ENCODE results near the gene TMEM184A.
"Not testable (repeated sequence)": the region's sequence is repeated elsewhere in the genome, so short reads cannot be mapped to it uniquely, and the experiment has no call there.

Gene TMEM184A

GRCh38 chr7:1519322-1519922, 36.6 kb downstream of the TMEM184A start:
- H3K9me3 Mint-ChIP-seq, H3K4me3 Mint-ChIP-seq, H3K27ac Mint-ChIP-seq, ATAC-seq, DNase-seq, H3K27me3 Mint-ChIP-seq: not testable (repeated sequence)
- H3K4me1 Mint-ChIP-seq = peaks cover 10% of the 10 kb centered on the region

GRCh38 chr7:1516586-1517251, 39.3 kb downstream of the TMEM184A start:
- no peak for DNase-seq
- H3K9me3 Mint-ChIP-seq = peaks cover 5 to 8% of the 10 kb centered on the region in 2 donors
- no peak overlapping the region for H3K4me3 Mint-ChIP-seq
- H3K27me3 Mint-ChIP-seq = no peaks in the 10 kb centered on the region
- H3K27ac Mint-ChIP-seq = no peak overlapping the region
- peaks cover 27% of the 10 kb centered on the region for H3K4me1 Mint-ChIP-seq
- ATAC-seq = no peak

DNA sequence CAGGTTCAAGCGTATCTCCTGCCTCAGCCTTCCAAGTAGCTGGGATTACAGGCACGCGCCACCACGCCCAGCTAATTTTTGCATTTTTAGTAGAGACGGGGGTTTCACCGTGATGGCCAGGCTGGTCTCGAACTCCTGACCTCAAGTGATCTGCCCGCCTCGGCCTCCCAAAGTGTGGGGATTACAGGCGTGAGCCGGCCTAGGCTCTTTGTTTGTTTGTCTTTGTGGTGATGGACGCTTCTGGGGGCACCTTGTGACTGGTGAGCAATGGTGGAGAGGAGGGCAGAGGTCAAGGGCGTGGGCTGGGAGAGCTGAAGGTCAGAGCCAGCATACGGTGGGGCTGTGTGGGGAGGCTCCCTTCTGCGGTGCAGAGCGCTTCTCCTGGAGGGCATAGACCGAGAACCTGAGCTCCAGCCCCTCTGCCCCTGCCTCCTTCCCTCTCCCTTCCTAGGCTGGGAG, 40.5 kb downstream of the TMEM184A start:
- H3K4me1 Mint-ChIP-seq = peaks cover 32% of the 10 kb centered on the region
- H3K27ac Mint-ChIP-seq, H3K9me3 Mint-ChIP-seq, H3K27me3 Mint-ChIP-seq, DNase-seq, ATAC-seq, H3K4me3 Mint-ChIP-seq: not testable (repeated sequence)

DNA sequence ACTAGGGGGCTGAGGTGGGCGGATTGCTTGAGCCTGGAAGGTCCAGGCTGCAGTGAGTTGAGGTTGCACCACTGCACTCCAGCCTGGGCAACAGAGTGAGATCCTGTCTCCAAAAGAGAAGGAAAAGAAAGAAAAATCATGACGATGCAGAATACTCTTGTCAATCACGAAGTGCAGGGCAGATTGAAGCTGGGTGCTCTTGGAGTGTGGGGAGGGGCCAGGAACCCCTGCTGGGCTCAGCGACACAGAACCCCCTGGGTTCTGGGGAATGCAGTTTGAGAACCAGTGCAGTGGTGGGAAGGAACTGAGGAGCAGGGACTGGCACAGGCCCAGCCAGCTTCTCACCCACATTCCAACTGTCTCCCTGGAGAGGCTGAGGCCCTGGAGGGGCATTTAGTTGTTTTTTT, 41.0 kb downstream of the TMEM184A start:
- ATAC-seq = no peak
- Mint-ChIP-seq H3K27me3 (no peaks in the 10 kb centered on the region), H3K9me3 (peaks cover 5 to 8% of the 10 kb centered on the region in 2 donors), H3K27ac (no peak overlapping the region), H3K4me1 (peaks cover 36% of the 10 kb centered on the region), H3K4me3 (no peak overlapping the region)
- DNase-seq = no peak

DNA sequence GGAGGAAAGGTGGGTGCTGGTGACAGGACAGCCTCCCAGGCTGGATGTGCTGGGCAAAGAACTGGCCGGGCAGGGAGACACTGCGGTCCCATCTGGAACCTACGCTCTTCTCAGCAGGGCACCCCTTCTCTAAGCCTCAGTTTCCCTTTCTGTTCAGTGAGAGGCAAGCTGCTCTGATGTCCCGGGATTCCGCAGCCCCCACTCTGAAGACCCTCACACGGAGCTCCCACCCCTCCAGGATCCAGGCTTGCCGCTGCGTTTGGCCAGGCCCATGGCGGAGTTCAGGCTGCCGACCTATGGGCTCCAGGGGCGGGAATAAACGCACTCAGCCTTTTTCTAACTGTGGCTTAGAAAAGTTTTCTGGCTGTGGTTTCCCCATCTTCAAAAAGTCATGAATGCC, 41.6 kb downstream of the TMEM184A start:
- DNase-seq = no peak
- peaks cover 5 to 7% of the 10 kb centered on the region in 2 donors for H3K9me3 Mint-ChIP-seq
- H3K27ac Mint-ChIP-seq = no peak overlapping the region
- ATAC-seq = no peak
- no peaks in the 10 kb centered on the region for H3K27me3 Mint-ChIP-seq
- peaks cover 38% of the 10 kb centered on the region for H3K4me1 Mint-ChIP-seq
- H3K4me3 Mint-ChIP-seq = no peak overlapping the region

DNA sequence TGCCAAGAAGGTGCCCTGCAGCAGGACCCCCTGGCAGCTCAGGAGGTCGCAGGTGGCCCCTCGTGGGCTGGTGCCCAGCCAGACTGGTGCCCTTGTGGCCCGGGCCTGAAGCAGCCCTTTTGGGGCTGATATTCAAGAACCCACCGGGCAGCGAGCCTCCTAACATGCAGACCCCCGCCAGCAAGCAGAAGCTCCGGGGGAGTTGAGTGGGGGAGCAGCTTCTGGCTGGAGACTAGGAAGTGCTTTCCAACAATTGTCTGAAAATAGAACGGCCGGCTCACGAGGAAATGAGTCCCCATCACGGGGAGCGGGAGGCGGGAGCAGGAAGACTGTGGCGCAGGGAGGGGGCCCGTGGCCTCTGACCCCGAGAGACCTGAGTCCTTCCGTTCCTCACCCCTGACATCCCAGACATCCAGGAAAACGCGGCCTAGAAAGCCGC, 42.3 kb downstream of the TMEM184A start:
- Mint-ChIP-seq H3K27ac (no peak overlapping the region), H3K4me1 (peaks cover 41% of the 10 kb centered on the region), H3K9me3 (no peaks in the 10 kb centered on the region), H3K4me3 (no peak overlapping the region), H3K27me3 (no peaks in the 10 kb centered on the region)
- ATAC-seq = no peak
- no peak for DNase-seq

- H3K4me3 Mint-ChIP-seq = peak overlapping the region; percentile 29 to 66
- ATAC-seq (peak; percentile 79), DNase-seq (peak; percentile 47 to 51)
- no peaks in the 10 kb centered on the region for H3K9me3 Mint-ChIP-seq
- peaks cover 47% of the 10 kb centered on the region for H3K4me1 Mint-ChIP-seq
- H3K27ac Mint-ChIP-seq = peak overlapping the region; percentile 50 to 55
- H3K27me3 Mint-ChIP-seq = no peaks in the 10 kb centered on the region
Observed at GRCh38 chr7:1512781-1513656, 43.0 kb downstream of the TMEM184A start.

- H3K9me3 Mint-ChIP-seq = no peaks in the 10 kb centered on the region
Observed at GRCh38 chr7:1511444-1512422, 44.3 kb downstream of the TMEM184A start.

GRCh38 chr7:1510780-1511154, 45.2 kb downstream of the TMEM184A start:
- no peaks in the 10 kb centered on the region for H3K27me3 Mint-ChIP-seq
- no peak overlapping the region for H3K4me3 Mint-ChIP-seq
- DNase-seq (no peak), ATAC-seq (peak; percentile 40)
- peak overlapping the region; percentile 46 to 85 for H3K27ac Mint-ChIP-seq
- peaks cover 67% of the 10 kb centered on the region for H3K4me1 Mint-ChIP-seq
- H3K9me3 Mint-ChIP-seq = no peaks in the 10 kb centered on the region

More at GRCh38 chr7:1511444-1512422, 44.3 kb downstream of the TMEM184A start:
- H3K4me3 Mint-ChIP-seq = no peak overlapping the region
- no peak overlapping the region for H3K27ac Mint-ChIP-seq
- DNase-seq (no peak), ATAC-seq (no peak)
- H3K4me1 Mint-ChIP-seq = peaks cover 58% of the 10 kb centered on the region
- no peaks in the 10 kb centered on the region for H3K27me3 Mint-ChIP-seq

- peak overlapping the region in 1 of 2 donors; percentile 80 for H3K27ac Mint-ChIP-seq
- no peaks in the 10 kb centered on the region for H3K9me3 Mint-ChIP-seq
- ATAC-seq = no peak
- H3K27me3 Mint-ChIP-seq = no peaks in the 10 kb centered on the region
- DNase-seq = no peak
- peak overlapping the region; percentile 32 to 58 for H3K4me3 Mint-ChIP-seq
- peaks cover 75% of the 10 kb centered on the region for H3K4me1 Mint-ChIP-seq
Observed at GRCh38 chr7:1509226-1509625, 46.8 kb downstream of the TMEM184A start.

- Mint-ChIP-seq H3K27ac (no peak overlapping the region), H3K27me3 (no peaks in the 10 kb centered on the region), H3K4me1 (peaks cover 73% of the 10 kb centered on the region), H3K4me3 (peak overlapping the region; percentile 10 to 51), H3K9me3 (no peaks in the 10 kb centered on the region)
- ATAC-seq (no peak), DNase-seq (no peak)
Observed at GRCh38 chr7:1508277-1508758, 47.7 kb downstream of the TMEM184A start.

DNA sequence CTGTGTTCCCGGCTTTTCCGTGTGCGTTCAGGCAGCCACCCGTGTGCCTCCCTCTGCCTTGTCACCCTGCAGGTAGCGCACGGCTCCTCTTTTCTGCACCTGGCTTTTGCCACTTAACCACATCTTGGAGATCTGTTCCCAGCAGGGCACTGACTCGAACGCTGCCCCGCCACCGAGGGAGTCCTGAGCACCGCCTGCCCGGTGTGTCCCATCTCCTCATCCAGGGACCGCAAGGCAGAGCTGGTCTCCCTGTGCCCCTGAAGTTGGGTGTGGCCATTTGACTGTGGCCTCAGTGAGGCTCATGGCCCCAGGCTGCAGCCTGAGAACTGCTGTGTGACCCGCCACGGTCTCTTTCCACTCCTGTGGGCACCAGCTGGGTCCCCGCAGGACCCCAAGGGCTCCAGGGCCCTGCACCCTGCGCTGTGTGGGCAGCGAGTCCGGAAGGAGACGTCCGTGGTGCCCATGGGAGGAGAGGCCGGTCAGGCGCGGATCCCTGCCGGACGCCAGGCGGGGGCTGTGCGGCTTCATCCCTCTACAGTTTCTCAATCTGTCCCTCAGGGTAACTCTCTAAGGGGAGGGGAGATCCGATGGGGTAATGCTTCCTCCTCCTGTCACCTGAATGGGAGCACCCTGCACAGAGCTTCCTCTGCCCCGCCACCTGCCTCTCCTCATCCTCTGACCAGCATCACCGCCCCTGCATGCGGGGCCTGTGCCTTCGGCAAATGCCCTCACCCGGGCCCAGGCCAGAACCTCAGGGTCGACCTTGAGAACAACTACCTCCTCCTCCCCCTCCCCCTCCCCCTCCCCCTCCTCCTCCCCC, 50.1 kb downstream of the TMEM184A start:
- Mint-ChIP-seq H3K27ac (peak overlapping the region in 1 of 2 donors; percentile 54), H3K27me3 (no peaks in the 10 kb centered on the region), H3K4me1 (peaks cover 69% of the 10 kb centered on the region), H3K9me3 (no peaks in the 10 kb centered on the region), H3K4me3 (peak overlapping the region; percentile 94 to 96)
- ATAC-seq (no peak), DNase-seq (peak; percentile 22 to 23)

- DNase-seq (peak; percentile 91 to 92), ATAC-seq (peak; percentile 93)
- Mint-ChIP-seq H3K4me3 (peak within 1 kb of the TSS; percentile 94 to 96), H3K27ac (peak within 1 kb of the TSS; percentile 93 to 96), H3K9me3 (no peaks in the 10 kb centered on the region), H3K27me3 (no peaks in the 10 kb centered on the region), H3K4me1 (peaks cover 62% of the 10 kb centered on the region)
Observed at GRCh38 chr7:1503816-1504775, 51.9 kb downstream of the TMEM184A start, which contains the start of gene INTS1. Gene INTS1 (minus strand): TSS chr7:1504389. CDS start chr7:1503960, 429 bp downstream.

Measured in stimulated activated naive CD8-positive, alpha-beta T cell treated with anti-CD3 and anti-CD28 coated beads, Interleukin-15, amount 100 ng/mL, for 72 hours (primary cell).